Measurements from ENCODE around the gene ALG12.
A peak's percentile ranks its signal among the peaks of the same experiment; 100 is the strongest.

ALG12 gene

GRCh38 chr22:49921508-49922278 is 3.5 kb upstream of the ALG12 start:
- no peak for TF ChIP-seq FOXP2 (optimal IDR thresholded peaks at IDR 0.05; ENCODE audit: borderline replicate concordance, extremely low read depth, extremely low read length, insufficient read depth)
- TF ChIP-seq SIN3A (IDR thresholded peaks at IDR 0.05; ENCODE audit: borderline replicate concordance, insufficient read depth, low read length), result no peak
- no peak for TF ChIP-seq REST (IDR thresholded peaks at IDR 0.05; ENCODE audit: insufficient read depth in 1 of 2, low read depth in 2 of 2, low read length in 2 of 2)
- TF ChIP-seq TAF1 (IDR thresholded peaks at IDR 0.05; ENCODE audit: borderline replicate concordance, insufficient read depth, low read length), result no peak
- no peak for TF ChIP-seq POLR2AphosphoS5 (IDR thresholded peaks at IDR 0.05; ENCODE audit: low read depth, low read length)

GRCh38 chr22:49920859-49921258 is 2.6 kb upstream of the ALG12 start:
- TF ChIP-seq SIN3A (IDR thresholded peaks at IDR 0.05; ENCODE audit: borderline replicate concordance, insufficient read depth, low read length) (no peak), POLR2AphosphoS5 (IDR thresholded peaks at IDR 0.05; ENCODE audit: low read depth, low read length) (no peak), FOXP2 (optimal IDR thresholded peaks at IDR 0.05; ENCODE audit: borderline replicate concordance, extremely low read depth, extremely low read length, insufficient read depth) (no peak), REST (IDR thresholded peaks at IDR 0.05; ENCODE audit: insufficient read depth in 1 of 2, low read depth in 2 of 2, low read length in 2 of 2) (no peak), TAF1 (IDR thresholded peaks at IDR 0.05; ENCODE audit: borderline replicate concordance, insufficient read depth, low read length) (no peak)

GRCh38 chr22:49918911-49919881 is 958 bp upstream of the ALG12 start:
- TF ChIP-seq TAF1 (IDR thresholded peaks at IDR 0.05; ENCODE audit: borderline replicate concordance, insufficient read depth, low read length) (no peak), FOXP2 (optimal IDR thresholded peaks at IDR 0.05; ENCODE audit: borderline replicate concordance, extremely low read depth, extremely low read length, insufficient read depth) (no peak), POLR2AphosphoS5 (IDR thresholded peaks at IDR 0.05; ENCODE audit: low read depth, low read length) (no peak), REST (IDR thresholded peaks at IDR 0.05; ENCODE audit: insufficient read depth in 1 of 2, low read depth in 2 of 2, low read length in 2 of 2) (no peak)

GRCh38 chr22:49916831-49917230 is 1.4 kb downstream of the ALG12 start:
- TF ChIP-seq FOXP2 (optimal IDR thresholded peaks at IDR 0.05; ENCODE audit: borderline replicate concordance, extremely low read depth, extremely low read length, insufficient read depth) (no peak), TAF1 (IDR thresholded peaks at IDR 0.05; ENCODE audit: borderline replicate concordance, insufficient read depth, low read length) (no peak), SIN3A (IDR thresholded peaks at IDR 0.05; ENCODE audit: borderline replicate concordance, insufficient read depth, low read length) (no peak)

DNA sequence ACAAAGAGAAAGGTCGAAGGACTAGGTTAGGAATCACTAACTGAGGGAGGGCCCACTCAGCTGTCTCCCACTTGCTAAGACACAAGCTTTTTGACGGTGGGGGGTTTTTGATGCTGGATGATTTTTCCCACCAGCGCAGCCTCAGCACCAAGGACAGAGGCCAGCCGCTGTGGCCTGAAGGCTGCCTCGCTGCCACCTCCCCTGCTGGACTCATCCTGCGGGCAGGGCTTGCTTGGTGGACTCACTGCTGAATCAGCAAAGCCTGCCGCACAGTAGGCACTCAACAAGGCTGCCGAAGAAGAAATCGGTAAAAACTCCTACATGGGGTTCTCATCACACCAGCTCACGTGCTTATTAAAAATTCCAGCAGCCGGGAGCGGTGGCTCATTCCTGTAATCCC is 2.6 kb downstream of the ALG12 start:
- TF ChIP-seq REST (IDR thresholded peaks at IDR 0.05; ENCODE audit: insufficient read depth in 1 of 2, low read depth in 2 of 2, low read length in 2 of 2) (peak; percentile 81 to 92), FOXP2 (optimal IDR thresholded peaks at IDR 0.05; ENCODE audit: borderline replicate concordance, extremely low read depth, extremely low read length, insufficient read depth) (no peak), SIN3A (IDR thresholded peaks at IDR 0.05; ENCODE audit: borderline replicate concordance, insufficient read depth, low read length) (no peak), POLR2AphosphoS5 (IDR thresholded peaks at IDR 0.05; ENCODE audit: low read depth, low read length) (no peak)

Data from PFSK-1 (cell line).